Activated CD4-positive, alpha-beta T cell treated with anti-CD3 and anti-CD28 coated beads, Interleukin-2, amount 10 ng/mL, durations not matched to agents 24 days and 14 days (primary cell): Measurements from ENCODE around the gene TACR1. TPM values are rescaled to one million over a fixed set of nuclear protein-coding genes. Genes with fewer than 3 reads are reported as not detected.
A peak's percentile ranks its signal among the peaks of the same experiment; 100 is the strongest.
"Not testable (repeated sequence)": the region's sequence is repeated elsewhere in the genome, so short reads cannot be mapped to it uniquely, and the experiment has no call there.

Source experiments
- DNase-seq: peaks from one replicate; pipeline ENCODE4 v3.0.0; 2022
- H3K27ac Mint-ChIP-seq: one replicate; pipeline ENCODE4 v1.8.0; 2022; ENCODE audit warnings: mild to moderate bottlenecking, mixed read lengths
- H3K27me3 Mint-ChIP-seq: one replicate; pipeline ENCODE4 v1.8.0; 2022; ENCODE audit warnings: mixed read lengths
- H3K36me3 Mint-ChIP-seq: one replicate; pipeline ENCODE4 v1.8.0; 2022; ENCODE audit warnings: low read depth, mild to moderate bottlenecking, mixed read lengths
- H3K4me1 Mint-ChIP-seq: one replicate; pipeline ENCODE4 v1.8.0; 2021; ENCODE audit warnings: mixed read lengths
- H3K4me3 Mint-ChIP-seq: one replicate; pipeline ENCODE4 v1.8.0; 2022; ENCODE audit warnings: mild to moderate bottlenecking, moderate library complexity, mixed read lengths
- H3K9me3 Mint-ChIP-seq: one replicate; pipeline ENCODE4 v1.8.0; 2021; ENCODE audit warnings: mixed read lengths
- intact Hi-C: fragments of 100-400 bp; cut with micrococcal nuclease; formaldehyde crosslinking; loops from one replicate; pipeline ENCODE4 v1.15.1; 2023
- total RNA-seq: library from RNA; stranded (reverse); gene quantifications from 2 replicates; pipeline ENCODE4 v1.2.3, GENCODE V29; 2022

TACR1 gene
- total RNA-seq, 1 donor from 2014 or later = not detected

- Mint-ChIP-seq H3K4me1 (no peaks in the 10 kb centered on the region), H3K4me3 (no peak overlapping the region), H3K27ac (no peak overlapping the region), H3K36me3 (no peaks in the 10 kb centered on the region), H3K9me3 (no peaks in the 10 kb centered on the region), H3K27me3 (no peaks in the 10 kb centered on the region)
- intact Hi-C loops = no loop called here
- DNase-seq = no peak
Observed at GRCh38 chr2:75177427-75177826, 21.9 kb downstream of the TACR1 start.

GRCh38 chr2:75175456-75175855 is 23.9 kb downstream of the TACR1 start:
- DNase-seq = no peak
- Mint-ChIP-seq H3K36me3 (no peaks in the 10 kb centered on the region), H3K27me3 (peaks cover 2% of the 10 kb centered on the region), H3K9me3 (no peaks in the 10 kb centered on the region), H3K4me3 (no peak overlapping the region), H3K27ac (no peak overlapping the region), H3K4me1 (no peaks in the 10 kb centered on the region)
- intact Hi-C loops = no loop called here

DNA sequence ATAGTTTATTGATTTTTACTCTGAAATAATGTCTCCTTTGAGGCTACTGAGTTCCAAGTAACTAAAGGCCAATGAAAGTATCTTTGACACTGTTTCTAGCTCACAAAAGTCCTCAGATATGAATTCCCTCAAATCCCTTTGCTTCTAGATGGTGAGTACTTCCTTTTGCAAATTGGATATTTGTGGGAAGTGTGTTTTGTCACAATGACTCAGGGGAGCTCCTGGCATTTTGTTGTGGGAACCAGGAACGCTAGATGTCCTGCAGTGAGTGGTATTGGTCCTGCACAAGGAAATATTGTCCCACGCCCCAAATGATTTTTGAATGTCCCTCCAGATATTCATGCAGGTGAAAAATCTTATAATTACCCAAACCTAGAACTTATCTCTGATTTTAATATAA is 24.3 kb downstream of the TACR1 start:
- intact Hi-C loops = no loop called here
- H3K27me3 Mint-ChIP-seq = peaks cover 2% of the 10 kb centered on the region
- no peak overlapping the region for H3K27ac Mint-ChIP-seq
- no peak overlapping the region for H3K4me3 Mint-ChIP-seq
- H3K9me3 Mint-ChIP-seq = no peaks in the 10 kb centered on the region
- no peaks in the 10 kb centered on the region for H3K36me3 Mint-ChIP-seq
- H3K4me1 Mint-ChIP-seq = no peaks in the 10 kb centered on the region
- no peak for DNase-seq

DNA sequence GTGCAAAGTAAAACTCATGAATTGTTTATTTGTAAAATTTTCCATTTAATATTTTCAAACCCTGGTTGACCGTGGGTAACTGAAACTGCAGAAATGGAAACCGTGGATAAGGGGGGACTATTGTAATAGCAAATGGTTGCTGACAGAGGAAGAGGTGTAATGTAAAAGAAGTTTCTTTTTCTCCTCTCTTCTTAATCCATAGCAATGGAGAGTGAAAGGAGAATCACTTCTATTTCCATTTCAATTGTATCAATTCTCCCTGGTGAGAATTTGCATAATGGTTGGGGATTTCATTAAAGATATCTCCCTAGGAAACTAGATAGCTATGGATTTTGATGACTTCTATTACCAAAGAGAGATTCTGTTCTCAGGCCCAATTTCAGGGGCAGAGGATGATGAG is 24.8 kb downstream of the TACR1 start:
- intact Hi-C loops = no loop called here
- no peak overlapping the region for H3K27ac Mint-ChIP-seq
- no peak for DNase-seq
- H3K4me3 Mint-ChIP-seq = no peak overlapping the region
- H3K36me3 Mint-ChIP-seq = no peaks in the 10 kb centered on the region
- peaks cover 2% of the 10 kb centered on the region for H3K27me3 Mint-ChIP-seq
- no peaks in the 10 kb centered on the region for H3K4me1 Mint-ChIP-seq
- no peaks in the 10 kb centered on the region for H3K9me3 Mint-ChIP-seq

GRCh38 chr2:75173740-75174139 is 25.6 kb downstream of the TACR1 start:
- Mint-ChIP-seq H3K27ac (no peak overlapping the region), H3K4me1 (no peaks in the 10 kb centered on the region), H3K9me3 (no peaks in the 10 kb centered on the region), H3K36me3 (no peaks in the 10 kb centered on the region), H3K27me3 (peaks cover 2% of the 10 kb centered on the region), H3K4me3 (no peak overlapping the region)
- no peak for DNase-seq
- intact Hi-C loops = no loop called here

DNA sequence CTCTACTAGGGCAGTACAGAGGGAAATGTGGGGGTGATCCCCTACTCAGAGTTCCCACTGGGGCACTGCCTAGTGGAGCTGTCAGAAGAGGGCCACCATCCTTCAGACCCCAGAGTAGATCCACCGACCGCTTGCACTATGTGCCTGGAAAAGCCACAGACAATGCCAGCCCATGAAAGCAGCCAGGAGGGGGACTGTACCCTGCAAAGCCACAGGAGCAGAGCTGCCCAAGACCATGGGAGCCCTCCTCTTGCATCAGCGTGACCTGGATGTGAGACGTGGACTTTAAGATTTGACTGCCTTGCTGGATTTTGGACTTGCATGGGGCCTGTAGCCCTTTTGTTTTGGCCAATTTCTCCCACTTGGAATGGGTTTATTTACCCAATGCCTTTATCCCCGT is 27.9 kb downstream of the TACR1 start:
- intact Hi-C loops, H3K27me3 Mint-ChIP-seq, H3K4me3 Mint-ChIP-seq, H3K27ac Mint-ChIP-seq, H3K4me1 Mint-ChIP-seq, H3K36me3 Mint-ChIP-seq, DNase-seq, H3K9me3 Mint-ChIP-seq: not testable (repeated sequence)

DNA sequence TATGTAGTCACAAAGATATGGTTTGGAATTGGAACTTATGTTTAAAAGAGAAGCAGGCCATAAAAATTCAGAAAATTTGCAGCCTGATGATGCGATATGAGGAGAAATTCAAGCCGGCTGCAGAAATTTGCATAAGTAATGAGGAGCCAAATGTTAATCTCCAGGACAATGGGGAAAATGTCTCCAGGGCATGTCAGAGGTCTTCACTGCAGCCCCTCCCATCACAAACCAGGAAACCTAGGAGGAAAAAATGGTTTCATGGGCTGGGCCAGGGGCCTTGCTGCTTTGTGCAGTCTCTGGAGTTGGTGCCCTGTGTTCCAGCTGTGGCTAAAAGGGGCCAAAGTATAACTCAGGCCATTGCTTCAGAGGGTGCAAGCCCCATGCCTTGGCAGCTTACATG is 28.4 kb downstream of the TACR1 start:
- H3K27me3 Mint-ChIP-seq = peaks cover 2% of the 10 kb centered on the region
- intact Hi-C loops = no loop called here
- H3K9me3 Mint-ChIP-seq = no peaks in the 10 kb centered on the region
- DNase-seq = no peak
- no peaks in the 10 kb centered on the region for H3K36me3 Mint-ChIP-seq
- no peaks in the 10 kb centered on the region for H3K4me1 Mint-ChIP-seq
- no peak overlapping the region for H3K27ac Mint-ChIP-seq
- no peak overlapping the region for H3K4me3 Mint-ChIP-seq

- H3K4me3 Mint-ChIP-seq = no peak overlapping the region
- no peaks in the 10 kb centered on the region for H3K9me3 Mint-ChIP-seq
- H3K4me1 Mint-ChIP-seq = no peaks in the 10 kb centered on the region
- no peak overlapping the region for H3K27ac Mint-ChIP-seq
- DNase-seq = peak; percentile 20
- intact Hi-C loops = no loop called here
- H3K27me3 Mint-ChIP-seq = peaks cover 2% of the 10 kb centered on the region
- no peaks in the 10 kb centered on the region for H3K36me3 Mint-ChIP-seq
Observed at GRCh38 chr2:75168186-75168585, 31.1 kb downstream of the TACR1 start.

GRCh38 chr2:75166491-75166890 is 32.8 kb downstream of the TACR1 start:
- no peaks in the 10 kb centered on the region for H3K4me1 Mint-ChIP-seq
- no peaks in the 10 kb centered on the region for H3K36me3 Mint-ChIP-seq
- H3K9me3 Mint-ChIP-seq = no peaks in the 10 kb centered on the region
- no peak for DNase-seq
- intact Hi-C loops = no loop called here
- H3K27me3 Mint-ChIP-seq = no peaks in the 10 kb centered on the region
- H3K27ac Mint-ChIP-seq = no peak overlapping the region
- no peak overlapping the region for H3K4me3 Mint-ChIP-seq

DNA sequence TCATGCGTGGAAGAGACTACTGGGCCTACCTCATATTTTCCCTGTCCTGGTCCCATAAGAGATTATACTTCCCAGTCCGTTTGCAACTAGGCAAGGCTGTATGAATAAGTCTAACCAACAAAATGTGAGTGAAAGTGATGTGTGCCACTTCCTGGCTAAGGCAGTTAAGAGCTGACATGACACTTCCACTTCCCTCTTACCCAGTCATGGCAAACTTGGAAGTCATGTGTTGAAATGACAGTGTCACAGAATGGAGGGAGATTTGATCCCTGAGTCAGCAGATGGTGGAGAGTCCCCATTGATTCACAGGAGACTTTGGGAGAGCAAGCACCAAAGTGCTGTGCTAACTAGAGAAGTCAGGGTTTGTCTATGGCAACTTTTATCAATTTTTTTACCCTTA is 36.4 kb downstream of the TACR1 start:
- Mint-ChIP-seq H3K4me3 (no peak overlapping the region), H3K36me3 (no peaks in the 10 kb centered on the region), H3K27me3 (peaks cover 6% of the 10 kb centered on the region), H3K9me3 (no peaks in the 10 kb centered on the region), H3K4me1 (no peaks in the 10 kb centered on the region), H3K27ac (no peak overlapping the region)
- no peak for DNase-seq
- intact Hi-C loops = no loop called here

GRCh38 chr2:75162259-75162658 is 37.1 kb downstream of the TACR1 start:
- intact Hi-C loops = no loop called here
- no peaks in the 10 kb centered on the region for H3K4me1 Mint-ChIP-seq
- H3K9me3 Mint-ChIP-seq = no peaks in the 10 kb centered on the region
- no peak overlapping the region for H3K27ac Mint-ChIP-seq
- no peak for DNase-seq
- H3K27me3 Mint-ChIP-seq = peaks cover 6% of the 10 kb centered on the region
- no peak overlapping the region for H3K4me3 Mint-ChIP-seq
- H3K36me3 Mint-ChIP-seq = no peaks in the 10 kb centered on the region

DNA sequence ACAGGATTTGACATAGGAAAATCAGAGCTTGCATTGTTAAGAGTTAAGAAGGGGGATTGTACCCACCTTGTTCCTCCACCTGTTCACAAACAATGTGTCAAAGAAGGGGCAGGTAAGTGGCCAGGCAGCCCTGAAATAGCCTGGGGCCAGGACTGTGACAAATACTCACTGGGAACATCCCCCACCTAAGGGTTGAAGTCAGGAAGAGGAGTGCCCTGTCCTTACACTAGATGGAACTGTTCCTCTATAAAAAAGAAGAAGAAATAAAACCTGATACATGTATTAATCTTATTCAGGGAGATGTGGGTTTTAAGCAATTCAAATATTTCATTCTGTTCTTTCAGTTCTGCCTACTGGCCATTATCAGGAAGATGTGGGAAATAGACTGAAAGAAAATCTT is 41.9 kb downstream of the TACR1 start:
- no peak overlapping the region for H3K27ac Mint-ChIP-seq
- H3K4me3 Mint-ChIP-seq = no peak overlapping the region
- H3K27me3 Mint-ChIP-seq = peaks cover 6% of the 10 kb centered on the region
- H3K9me3 Mint-ChIP-seq = no peaks in the 10 kb centered on the region
- intact Hi-C loops = no loop called here
- DNase-seq = no peak
- H3K36me3 Mint-ChIP-seq = no peaks in the 10 kb centered on the region
- H3K4me1 Mint-ChIP-seq = no peaks in the 10 kb centered on the region

DNA sequence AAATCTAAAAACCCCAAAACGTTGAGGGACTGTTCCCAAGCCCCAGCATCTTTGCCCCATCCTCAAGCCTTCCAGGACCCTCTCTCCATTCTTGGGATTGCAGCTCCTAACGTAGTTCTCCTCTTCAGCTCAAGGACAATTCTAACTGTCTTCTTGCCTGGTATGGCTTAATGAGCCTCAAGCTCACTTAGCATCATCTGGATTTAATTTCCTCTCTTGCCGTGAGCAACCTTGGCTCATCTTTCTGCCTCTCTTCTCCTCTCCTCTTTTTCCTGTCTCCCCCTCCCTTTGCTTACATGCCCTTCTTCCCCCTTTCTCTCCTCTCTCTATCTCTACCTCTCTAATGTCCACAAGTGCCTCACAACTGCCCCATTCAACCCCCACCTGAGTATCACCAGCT is 44.2 kb downstream of the TACR1 start:
- no peak overlapping the region for H3K27ac Mint-ChIP-seq
- no peaks in the 10 kb centered on the region for H3K9me3 Mint-ChIP-seq
- DNase-seq = peak; percentile 38
- H3K4me1 Mint-ChIP-seq = no peaks in the 10 kb centered on the region
- no peak overlapping the region for H3K4me3 Mint-ChIP-seq
- intact Hi-C loops = no loop called here
- H3K36me3 Mint-ChIP-seq = no peaks in the 10 kb centered on the region
- peaks cover 4% of the 10 kb centered on the region for H3K27me3 Mint-ChIP-seq

DNA sequence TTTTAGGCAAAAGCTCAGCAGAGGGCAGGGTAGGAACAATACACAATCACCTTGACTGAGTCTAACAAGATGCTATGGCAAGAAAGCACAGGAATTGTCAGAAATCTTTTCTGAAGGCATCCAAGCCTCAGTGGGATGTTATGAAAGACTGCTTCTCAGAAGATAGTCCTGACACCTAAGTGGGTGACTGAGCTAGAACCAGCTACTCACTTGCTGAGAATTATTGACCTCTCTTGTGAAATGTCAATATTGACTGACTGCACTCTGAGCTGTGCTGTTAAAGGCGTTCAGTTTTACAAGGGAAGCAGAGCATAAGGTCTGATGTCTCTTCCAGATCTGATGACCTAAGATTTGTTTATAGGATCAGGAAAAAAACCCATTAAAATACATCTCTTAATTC is 46.1 kb downstream of the TACR1 start:
- H3K27ac Mint-ChIP-seq = no peak overlapping the region
- no peak overlapping the region for H3K4me3 Mint-ChIP-seq
- no peaks in the 10 kb centered on the region for H3K9me3 Mint-ChIP-seq
- H3K27me3 Mint-ChIP-seq = no peaks in the 10 kb centered on the region
- no peaks in the 10 kb centered on the region for H3K36me3 Mint-ChIP-seq
- intact Hi-C loops = no loop called here
- no peak for DNase-seq
- H3K4me1 Mint-ChIP-seq = no peaks in the 10 kb centered on the region

- H3K36me3 Mint-ChIP-seq, H3K27me3 Mint-ChIP-seq, intact Hi-C loops, H3K4me1 Mint-ChIP-seq, H3K4me3 Mint-ChIP-seq, H3K27ac Mint-ChIP-seq, H3K9me3 Mint-ChIP-seq: not testable (repeated sequence)
- peak; percentile 8 for DNase-seq
Observed at GRCh38 chr2:75152243-75152642, 47.1 kb downstream of the TACR1 start.

- H3K27me3 Mint-ChIP-seq, H3K4me1 Mint-ChIP-seq, H3K27ac Mint-ChIP-seq, H3K4me3 Mint-ChIP-seq, H3K36me3 Mint-ChIP-seq, intact Hi-C loops, H3K9me3 Mint-ChIP-seq: not testable (repeated sequence)
- peak; percentile 15 for DNase-seq
Observed at GRCh38 chr2:75147884-75148283, 51.4 kb downstream of the TACR1 start.
